Fibroblast of skin of right quadriceps (primary cell): Measurements from ENCODE around the gene SOS2.
"Not testable (repeated sequence)": the region's sequence is repeated elsewhere in the genome, so short reads cannot be mapped to it uniquely, and the experiment has no call there.

Experiments used
- DNase-seq: peaks from one replicate; pipeline ENCODE4 v3.0.0-alpha.2; 2013

The SOS2 gene

GRCh38 chr14:50083467-50084337 lies 147.7 kb downstream of the SOS2 start:
- DNase-seq = no peak

DNA sequence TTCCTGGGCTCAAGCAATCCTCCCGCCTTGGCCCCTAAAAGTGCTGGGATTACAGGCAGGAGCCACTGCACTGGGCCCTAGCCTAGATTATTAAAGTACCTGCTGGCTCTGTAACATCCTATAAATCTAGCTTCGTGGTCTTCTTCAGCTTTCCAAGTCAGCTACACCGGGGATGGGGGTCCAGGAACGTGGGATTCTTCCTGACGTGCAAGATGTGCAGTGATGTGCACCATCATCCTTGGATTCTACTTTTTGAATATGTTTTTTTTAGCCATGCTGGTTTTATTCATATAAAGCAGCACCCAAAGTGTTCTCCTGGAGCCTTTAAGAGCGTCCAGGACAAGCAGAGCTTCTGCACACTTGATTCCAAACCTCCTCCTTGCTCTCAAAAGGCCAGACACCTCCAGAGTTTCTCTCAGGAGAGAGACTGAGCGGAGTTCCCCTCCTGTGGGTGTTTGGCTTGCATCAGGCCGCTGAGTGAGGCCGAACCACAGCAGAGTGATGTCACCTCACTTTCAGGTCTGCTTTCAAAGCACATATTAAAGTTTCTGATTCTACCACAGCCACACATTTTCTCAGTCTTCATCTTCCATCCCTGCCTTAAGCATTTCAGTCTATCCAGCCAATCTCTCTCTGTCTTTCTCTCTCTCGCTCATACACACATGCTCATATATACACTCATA lies 148.5 kb downstream of the SOS2 start:
- DNase-seq = peak; percentile 16

GRCh38 chr14:50082308-50082742 lies 149.1 kb downstream of the SOS2 start:
- DNase-seq = no peak

- not testable (repeated sequence) for DNase-seq
These were observed 152.3 kb downstream of the SOS2 start for GRCh38 chr14:50079103-50079502.

DNA sequence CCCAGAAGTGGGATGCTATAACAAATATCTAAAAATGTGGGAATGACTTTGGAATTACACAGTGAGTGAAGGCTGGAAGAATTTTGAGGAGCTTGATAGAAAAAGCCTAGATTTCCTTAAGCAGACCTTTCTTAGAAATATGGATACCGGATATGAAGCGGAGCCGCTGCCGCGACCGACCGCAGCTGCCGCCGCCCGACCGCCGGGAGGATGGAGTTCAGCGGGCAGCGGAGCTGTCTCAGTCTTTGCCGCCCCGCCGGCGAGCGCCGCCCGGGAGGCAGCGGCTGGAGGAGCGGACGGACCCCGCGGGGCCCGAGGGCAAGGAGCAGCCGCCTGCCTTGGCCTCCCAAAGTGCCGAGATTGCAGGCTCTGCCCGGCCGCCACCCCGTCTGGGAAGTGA lies 157.7 kb downstream of the SOS2 start:
- not testable (repeated sequence) for DNase-seq

DNA sequence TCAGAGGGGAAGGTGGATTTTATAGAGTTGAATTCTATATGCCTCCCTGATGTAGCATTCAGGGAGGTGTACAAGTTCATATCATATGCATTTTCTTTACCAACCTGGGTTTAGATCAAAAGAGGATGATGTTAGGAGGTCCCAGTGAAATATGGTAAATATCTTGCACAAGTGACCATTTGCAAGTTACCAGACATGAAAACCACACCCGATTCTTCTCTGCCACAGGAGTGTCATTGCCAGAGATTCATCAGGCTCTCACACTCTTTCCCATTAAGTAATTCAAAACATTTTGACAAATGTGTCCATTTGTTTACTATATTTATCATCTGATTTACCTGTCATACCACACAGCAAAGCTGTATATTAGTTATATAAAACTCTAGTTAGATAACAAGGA lies 159.0 kb downstream of the SOS2 start:
- DNase-seq = no peak

GRCh38 chr14:50070840-50071548 lies 160.4 kb downstream of the SOS2 start:
- no peak for DNase-seq

GRCh38 chr14:50070230-50070629 lies 161.1 kb downstream of the SOS2 start:
- no peak for DNase-seq

DNA sequence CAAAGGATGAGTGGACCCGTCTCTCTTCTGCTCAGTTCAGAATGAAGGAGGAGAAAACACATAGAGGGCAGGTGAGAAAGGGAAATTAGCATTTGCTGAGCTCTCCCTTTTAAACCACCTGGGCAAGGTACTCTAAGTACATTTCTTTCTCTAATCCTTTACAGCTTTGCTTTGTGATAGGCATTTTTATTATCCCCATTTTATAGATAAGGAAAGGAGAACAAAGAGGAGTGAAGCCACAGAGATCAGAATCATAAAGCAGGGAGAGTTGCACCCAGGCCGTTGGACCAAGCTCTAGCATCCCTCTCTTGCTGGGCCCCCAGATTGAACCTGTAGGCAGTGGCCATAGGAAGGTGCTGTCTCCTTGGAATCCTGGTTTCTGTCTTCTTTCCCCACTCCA lies 162.1 kb downstream of the SOS2 start:
- DNase-seq = no peak

- DNase-seq = no peak
These were observed 162.9 kb downstream of the SOS2 start for GRCh38 chr14:50068496-50068895.

GRCh38 chr14:50067723-50068495 lies 163.5 kb downstream of the SOS2 start:
- DNase-seq = peak; percentile 59
